HepG2 (cell line): Measurements from ENCODE around the gene APOC1. TPM values are rescaled to one million over a fixed set of nuclear protein-coding genes. Genes with fewer than 3 reads are reported as not detected.

Source experiments
- ATAC-seq: fragments of 200-7000 bp; cut with Tn5 transposase; 3 replicates; pipeline ENCODE4 v1.9.1; 2020; ENCODE audit warnings: mild to moderate bottlenecking, moderate library complexity
- BruUV-seq: library from RNA; stranded (reverse); fragments of 400-500 nt; replicated peaks from 2 replicates; lab custom pipeline; 2021; lab: Mats Ljungman, UMichigan
- CTCF ChIA-PET: fragments of 300-600 bp; formaldehyde crosslinking; extraction: SDS; loops from one replicate; lab custom pipeline; 2021; ENCODE audit warnings: low total read pairs, inconsistent platforms, low intra/inter-chr PET ratio; lab: Yijun Ruan, JAX
- POLR2A ChIA-PET: fragments of 350-600 bp; sonication (Branson Sonifier 250); formaldehyde crosslinking; loops from one replicate; lab custom pipeline; 2020; ENCODE audit warnings: antibody characterized with exemption, inconsistent platforms; lab: Yijun Ruan, JAX
- DNase-seq: peaks from one replicate; pipeline ENCODE4 v3.0.0-alpha.2; 2015; ENCODE audit warnings: low spot score
- FAIRE-seq: peaks from 3 replicates; lab custom pipeline; 2011; peaks lifted over from hg19 to GRCh38; lab: Jason Lieb, UNC
- H2AFZ ChIP-seq: one replicate; pipeline ENCODE4 v1.6.1; 2011; ENCODE audit warnings: low read length, inconsistent platforms
- H3K27ac ChIP-seq: fragments of 300-600 bp; 3 replicates; pipeline ENCODE4 v1.8.0; 2011; ENCODE audit warnings: mixed run types, mild to moderate bottlenecking, mixed read lengths, low read length, inconsistent platforms; ENCODE audit not compliant: insufficient read depth; ENCODE audit errors: extremely low read length
- H3K27me3 ChIP-seq, 2 experiments: fragments of 200-600 bp in 1 of 2; 2 replicates in 1 of 2; 3 replicates in 1 of 2; pipeline versions ENCODE4 v1.6.0 to v1.8.0; 2011; ENCODE audit warnings: low read length in 2 of 2, mild to moderate bottlenecking in 2 of 2, moderate library complexity in 2 of 2, inconsistent platforms in 1 of 2; ENCODE audit not compliant: insufficient read depth in 2 of 2, control insufficient read depth in 1 of 2
- H3K36me3 ChIP-seq, 2 experiments: fragments of 200-600 bp in 1 of 2; replicated peaks in 1 of 2; 2 replicates in 1 of 2; 3 replicates in 1 of 2; pipeline versions ENCODE4 v1.5.1 to v1.8.0; 2011; ENCODE audit warnings: low read length in 2 of 2, inconsistent platforms in 1 of 2; ENCODE audit not compliant: insufficient read depth in 2 of 2, control insufficient read depth in 1 of 2
- H3K4me1 ChIP-seq: 2 replicates; pipeline ENCODE4 v1.5.1; 2012; ENCODE audit warnings: low read length, inconsistent platforms; ENCODE audit not compliant: insufficient read depth
- H3K4me2 ChIP-seq: 2 replicates; pipeline ENCODE4 v1.6.0; 2011; ENCODE audit warnings: low read depth, low read length, inconsistent platforms
- H3K4me3 ChIP-seq, 3 experiments: fragments of 200-600 bp in 1 of 3; sonication (generic), shearing (Covaris generic) in 1 of 3; replicated peaks in 1 of 3; 2 replicates each; pipeline ENCODE4 v1.5.1; 2011 to 2016; ENCODE audit warnings: low read length in 3 of 3, inconsistent platforms in 2 of 3, low read depth in 2 of 3, mild to moderate bottlenecking in 2 of 3, control low read depth in 1 of 3, mixed read lengths in 1 of 3; ENCODE audit not compliant: insufficient read depth in 1 of 3
- H3K79me2 ChIP-seq: one replicate; pipeline ENCODE4 v1.6.1; 2011; ENCODE audit warnings: low read length, inconsistent platforms; ENCODE audit not compliant: insufficient read depth
- H3K9ac ChIP-seq: 2 replicates; pipeline ENCODE4 v1.6.0; 2011; ENCODE audit warnings: mild to moderate bottlenecking, low read depth, low read length, inconsistent platforms; ENCODE audit not compliant: insufficient read depth
- H3K9me3 ChIP-seq: 2 replicates; pipeline ENCODE4 v1.5.1; 2012; ENCODE audit warnings: mild to moderate bottlenecking, low read length
- H4K20me1 ChIP-seq: 2 replicates; pipeline ENCODE4 v1.6.0; 2011; ENCODE audit warnings: inconsistent platforms, mild to moderate bottlenecking, low read length, moderate library complexity; ENCODE audit not compliant: insufficient read depth
- AGO1 ChIP-seq: fragments of 200-400 bp; formaldehyde crosslinking; IDR thresholded peaks from 2 replicates; pipeline ENCODE4 v1.6.1; 2017; ENCODE audit warnings: mild to moderate bottlenecking, low read depth, low read length, moderate library complexity; ENCODE audit not compliant: poor library complexity, severe bottlenecking
- CEBPB ChIP-seq: IDR thresholded peaks from 2 replicates; pipeline ENCODE4 v1.6.1; 2011; ENCODE audit warnings: low read depth, low read length, improper control_type of control experiment, borderline replicate concordance
- ELF4 ChIP-seq: sonication (generic); formaldehyde crosslinking; IDR thresholded peaks from 2 replicates; pipeline ENCODE4 v1.5.0; 2020; ENCODE audit warnings: missing genetic modification reagents, mild to moderate bottlenecking, moderate library complexity, borderline replicate concordance
- FIP1L1 ChIP-seq: fragments of 200-400 bp; formaldehyde crosslinking; IDR thresholded peaks from 2 replicates; pipeline ENCODE4 v1.6.1; 2018; ENCODE audit warnings: low read depth, mild to moderate bottlenecking, low read length, moderate library complexity, borderline replicate concordance; ENCODE audit not compliant: insufficient read depth
- MZF1 ChIP-seq: sonication (generic); formaldehyde crosslinking; IDR thresholded peaks from 2 replicates; pipeline ENCODE4 v1.8.1; 2023; ENCODE audit warnings: mild to moderate bottlenecking, missing genetic modification reagents, borderline replicate concordance
- POLR2A ChIP-seq, 2 experiments: IDR thresholded peaks; 2 replicates each; pipeline ENCODE4 v1.6.1; 2011; ENCODE audit warnings: low read depth in 2 of 2, low read length in 2 of 2, mild to moderate bottlenecking in 1 of 2, moderate library complexity in 1 of 2; ENCODE audit not compliant: insufficient read depth in 1 of 2
- POLR2AphosphoS5 ChIP-seq: IDR thresholded peaks from 2 replicates; pipeline ENCODE4 v1.6.1; 2012; ENCODE audit warnings: low read depth, low read length
- RFXANK ChIP-seq: IDR thresholded peaks from 2 replicates; pipeline ENCODE4 v1.6.1; 2016
- RFXAP ChIP-seq: sonication (generic); formaldehyde crosslinking; IDR thresholded peaks from 2 replicates; pipeline ENCODE4 v1.4.0; 2020; ENCODE audit warnings: missing genetic modification reagents, borderline replicate concordance
- SMC3 ChIP-seq: IDR thresholded peaks from 2 replicates; pipeline ENCODE4 v1.6.1; 2011; ENCODE audit warnings: low read length, improper control_type of control experiment
- SMYD3 ChIP-seq: sonication (generic); formaldehyde crosslinking; IDR thresholded peaks from 2 replicates; pipeline ENCODE4 v1.8.1; 2023; ENCODE audit warnings: mild to moderate bottlenecking, missing genetic modification reagents
- TBP ChIP-seq: sonication (generic); formaldehyde crosslinking; IDR thresholded peaks from 2 replicates; pipeline ENCODE4 v1.5.0; 2020; ENCODE audit warnings: missing genetic modification reagents
- ZBTB37 ChIP-seq: sonication (generic); formaldehyde crosslinking; IDR thresholded peaks from 2 replicates; pipeline ENCODE4 v1.4.0; 2020; ENCODE audit warnings: mild to moderate bottlenecking, missing genetic modification reagents
- ZKSCAN8 ChIP-seq: IDR thresholded peaks from 2 replicates; pipeline ENCODE4 v1.6.1; 2016; ENCODE audit warnings: borderline replicate concordance, missing genetic modification reagents, missing compliant biosample characterization
- ZNF10 ChIP-seq: sonication (generic); formaldehyde crosslinking; IDR thresholded peaks from 2 replicates; pipeline ENCODE4 v1.4.0; 2020; ENCODE audit warnings: mild to moderate bottlenecking, low read depth, missing genetic modification reagents, borderline replicate concordance
- ZNF280B ChIP-seq: sonication (generic); formaldehyde crosslinking; IDR thresholded peaks from 2 replicates; pipeline ENCODE4 v1.5.0; 2020; ENCODE audit warnings: missing genetic modification reagents, mild to moderate bottlenecking, borderline replicate concordance
- ZNF33B ChIP-seq: sonication (generic); formaldehyde crosslinking; IDR thresholded peaks from 2 replicates; pipeline ENCODE4 v1.5.1; 2020; ENCODE audit warnings: mild to moderate bottlenecking, missing genetic modification reagents
- ZNF607 ChIP-seq: sonication (generic); formaldehyde crosslinking; IDR thresholded peaks from 2 replicates; pipeline ENCODE4 v1.5.1; 2020; ENCODE audit warnings: missing genetic modification reagents, mild to moderate bottlenecking, borderline replicate concordance
- ZNF746 ChIP-seq: sonication (generic); formaldehyde crosslinking; IDR thresholded peaks from 2 replicates; pipeline ENCODE4 v1.8.0; 2022; ENCODE audit warnings: mild to moderate bottlenecking, missing genetic modification reagents
- WGBS: methylation state at CpG from one replicate; pipeline ENCODE4 v1.1.6; 2017; ENCODE audit warnings: low lambda C conversion rate; 5-methylcytosine and 5-hydroxymethylcytosine counted together
- in situ Hi-C: cut with HindIII; loops from 2 replicates; pipeline ENCODE4 v1.10.0; 2017; ENCODE audit warnings: low pct_unique_long_range_greater_than_20kb; ENCODE audit not compliant: extremely low pct_ligation_motif_present
- intact Hi-C: fragments of 100-400 bp; cut with micrococcal nuclease; formaldehyde crosslinking; loops from one replicate; pipeline ENCODE4 v1.10.0; 2022; ENCODE audit not compliant: unreplicated experiment
- polyA plus RNA-seq, 8 experiments: library from polyadenylated mRNA; depleted of rRNA in 3 of 8; stranded (reverse) in 7 of 8; unstranded in 1 of 8; fragments of >200 nt; fragmentation: Illumina TruSeq in 4 of 8; extraction: Trizol in 4 of 8; gene quantifications; 2 replicates each; pipeline versions ENCODE4 v1.2.1 to v1.2.3, GENCODE V29; 2011 to 2016; ENCODE audit warnings: low read depth in 4 of 8, missing spikeins in 1 of 8, mixed read lengths in 1 of 8; ENCODE audit not compliant: insufficient read depth in 1 of 8
- total RNA-seq, 5 experiments: library from RNA; depleted of rRNA; stranded (reverse); fragments of >200 nt; fragmentation: Illumina TruSeq; extraction: Trizol; gene quantifications; 2 replicates each; pipeline ENCODE4 v1.2.3, GENCODE V29; 2016; ENCODE audit warnings: low read depth in 1 of 5

APOC1 gene
- total and polyA plus RNA-seq, 2 of the 13 experiments (the other 11 are each of a cell fraction or from before 2014, with no cell fraction given): 600 to 1,235 TPM

GRCh38 chr19:44949550-44949949 lies 35.1 kb downstream of the APOC1 start (continued):
- TF ChIP-seq ELF4: no peak
- no peak for TF ChIP-seq POLR2AphosphoS5
- no peak for TF ChIP-seq ZBTB37 (CRISPR knock-in tag)
- TF ChIP-seq ZNF10: no peak
- TF ChIP-seq, all 625 proteins: peak for 0

- H3K36me3 ChIP-seq: peaks cover 4 to 7% of the 10 kb centered on the region in 2 experiments
- peak overlapping the region; percentile 68 for H3K27ac ChIP-seq
- TF ChIP-seq TBP: no peak
- TF ChIP-seq FIP1L1: no peak
- TF ChIP-seq ZNF280B: 0 out of 2 replicates have a peak, but pooled peaks have one; percentile 35
- peak; percentile 7 to 63; a peak in 2 of 4 replicates for TF ChIP-seq POLR2A (IDR thresholded peaks at IDR 0.05; ENCODE audit: insufficient read depth in 1 of 2, low read depth in 2 of 2, low read length in 2 of 2)
- TF ChIP-seq ZNF607 (CRISPR knock-in tag): 0 out of 2 replicates have a peak, but pooled peaks have one; percentile 32
- TF ChIP-seq ZNF746 (CRISPR knock-in tag): peak; percentile 56; the same call in 1 of the 2 replicates
- TF ChIP-seq CEBPB: no peak
- TF ChIP-seq RFXANK: 0 out of 2 replicates have a peak, but pooled peaks have one; percentile 31
- 0 out of 2 replicates have a peak, but pooled peaks have one; percentile 23 for TF ChIP-seq ZKSCAN8 (CRISPR knock-in tag)
- no peak for TF ChIP-seq MZF1 (CRISPR knock-in tag)
- TF ChIP-seq RFXAP: peak; percentile 54; the same call in 1 of the 2 replicates
- 0 out of 2 replicates have a peak, but pooled peaks have one; percentile 47 for TF ChIP-seq SMYD3 (CRISPR knock-in tag)
- TF ChIP-seq ZNF33B (CRISPR knock-in tag): 0 out of 2 replicates have a peak, but pooled peaks have one; percentile 69
- TF ChIP-seq SMC3: peak; percentile 93
- TF ChIP-seq AGO1: peak; percentile 86
Measured at GRCh38 chr19:44951179-44952159, 37.1 kb downstream of the APOC1 start.

More at GRCh38 chr19:44951179-44952159, 37.1 kb downstream of the APOC1 start:
- Histone ChIP-seq H2AFZ (no peak overlapping the region), H3K4me1 (peaks cover 75% of the 10 kb centered on the region), H3K4me2 (peak overlapping the region; percentile 69), H3K4me3 (peak overlapping the region in 1 of 3 experiments; percentile 25; a peak in 1 of 6 replicates), H3K9me3 (no peaks in the 10 kb centered on the region), H3K9ac (peak overlapping the region; percentile 38), H3K27me3 (no peaks in the 10 kb centered on the region; a peak in 1 of 5 replicates), H3K79me2 (peaks cover 35% of the 10 kb centered on the region), H4K20me1 (peaks cover 8% of the 10 kb centered on the region)
- FAIRE-seq: no peak
- 47% methylated on average over 13 of the region's 13 CpGs for WGBS
- in situ Hi-C loops: no loop called here
- ChIA-PET CTCF (interaction anchor here (1.2 to 3.0 kb wide), 3 partner anchors 16 to 48 kb away, joined by 3 to 51 read pairs (median 45); partner anchors contain the start of gene APOE), POLR2A (interaction anchor here (0.6 to 6.1 kb wide), 7 partner anchors 12 to 47 kb away, joined by 3 to 91 read pairs (median 11); partner anchors contain the start of genes APOC1 and APOE)
- intact Hi-C loops: loop anchor here (1.0 to 10.0 kb wide), 3 partner anchors 40 to 107 kb away; partner anchors contain the start of genes APOE and NECTIN2
- peak; percentile 63 for ATAC-seq
- no TSS peak for BruUV-seq
- peak; percentile 85 for DNase-seq
